ENCODE data around the gene PTPRE.

The PTPRE gene

DNA sequence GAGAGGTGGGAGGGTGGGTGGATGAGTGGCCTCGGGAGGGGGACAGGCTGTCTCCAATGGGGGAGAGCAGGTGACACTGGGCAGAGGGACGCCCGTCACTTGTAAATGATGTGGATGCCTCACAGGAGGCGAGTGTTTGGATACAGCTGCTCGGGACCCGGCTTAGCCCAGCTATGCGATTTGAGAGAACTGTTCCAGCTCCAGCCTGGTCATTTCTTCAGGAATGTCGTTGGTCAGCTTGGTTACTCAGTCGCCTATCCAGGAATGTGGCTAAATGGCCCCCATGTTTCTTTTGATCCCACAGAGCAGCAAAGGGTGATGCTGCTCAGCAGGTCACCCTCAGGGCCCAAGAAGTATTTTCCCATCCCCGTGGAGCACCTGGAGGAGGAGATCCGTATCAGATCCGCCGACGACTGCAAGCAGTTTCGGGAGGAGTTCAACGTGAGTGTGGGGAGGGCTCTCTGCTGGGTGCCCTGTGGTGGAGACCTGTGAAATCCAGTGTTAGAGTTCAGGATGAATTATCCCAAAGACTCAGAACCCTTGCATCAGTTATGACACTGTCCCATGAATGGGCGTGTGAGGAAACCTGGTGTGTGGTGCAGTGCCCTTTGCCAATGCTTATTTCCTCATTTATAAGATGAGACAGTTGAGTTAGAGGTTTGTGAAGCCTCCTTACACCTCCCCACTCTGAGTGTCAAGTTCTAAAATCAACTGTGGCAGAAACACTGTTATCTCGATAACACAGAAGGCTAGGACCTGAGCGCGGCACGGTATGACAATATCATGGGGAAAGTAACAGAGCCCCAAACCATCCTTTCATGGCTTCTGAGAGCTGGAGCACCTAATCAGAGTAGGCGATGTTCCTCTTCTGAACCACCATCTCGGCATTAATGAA lies 142.6 kb downstream of the PTPRE start:
- no peak for DNase-seq

DNA sequence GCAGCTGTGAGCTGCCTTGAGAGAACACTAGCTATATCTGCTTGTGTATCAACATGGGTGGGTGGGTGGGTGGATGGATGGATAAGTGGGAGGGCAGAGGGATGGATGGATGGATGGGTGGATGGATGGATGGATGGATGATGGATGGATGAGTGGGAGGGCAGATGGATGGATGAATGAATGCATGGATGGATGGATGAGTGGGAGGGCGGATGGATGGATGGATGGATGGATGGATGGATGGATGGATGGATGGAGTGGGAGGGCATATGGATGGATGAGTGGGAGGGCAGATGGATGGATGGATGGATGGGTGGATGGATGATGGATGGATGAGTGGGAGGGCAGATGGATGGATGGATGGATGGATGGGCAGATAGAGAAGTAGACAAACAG lies 143.2 kb downstream of the PTPRE start:
- DNase-seq = no peak

DNA sequence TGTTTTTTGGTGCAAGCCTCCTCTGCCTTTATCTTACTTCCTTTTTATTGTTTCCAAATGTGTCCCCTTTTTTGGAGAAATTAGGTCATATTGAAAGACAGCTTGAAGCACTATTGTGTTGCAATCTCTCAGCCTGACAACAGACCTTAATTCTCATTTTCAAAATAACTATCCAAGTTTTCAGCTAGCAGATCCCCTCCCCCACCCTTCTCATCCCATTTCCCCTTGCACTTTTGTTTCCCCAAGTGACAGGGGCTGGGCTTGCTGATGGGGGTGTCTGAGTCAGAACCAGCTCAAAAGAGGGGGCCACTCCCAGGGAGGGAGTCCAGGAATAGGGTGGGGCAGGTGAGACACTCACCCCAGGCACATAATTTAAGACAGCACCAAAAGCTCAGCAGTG lies 144.0 kb downstream of the PTPRE start:
- no peak for DNase-seq

DNA sequence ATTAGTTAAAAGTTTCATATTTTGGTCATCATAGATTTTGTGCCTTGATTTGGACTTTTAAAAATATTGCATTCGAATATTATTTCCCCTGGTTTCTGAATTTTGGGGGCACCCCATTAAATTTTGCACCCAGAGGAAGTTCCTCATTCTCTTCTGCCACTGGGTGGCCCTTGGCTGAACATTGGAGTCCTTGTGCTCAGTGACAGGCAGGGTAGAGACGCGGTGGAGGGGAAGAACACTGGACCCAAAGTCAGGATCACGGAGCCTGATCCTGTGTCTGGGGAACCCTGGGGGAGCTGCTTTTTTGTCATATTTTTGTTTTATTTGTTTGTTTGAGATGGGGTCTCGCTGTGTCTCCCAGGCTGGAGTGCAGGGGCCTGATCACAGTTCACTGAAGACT lies 144.6 kb downstream of the PTPRE start:
- no peak for DNase-seq

DNA sequence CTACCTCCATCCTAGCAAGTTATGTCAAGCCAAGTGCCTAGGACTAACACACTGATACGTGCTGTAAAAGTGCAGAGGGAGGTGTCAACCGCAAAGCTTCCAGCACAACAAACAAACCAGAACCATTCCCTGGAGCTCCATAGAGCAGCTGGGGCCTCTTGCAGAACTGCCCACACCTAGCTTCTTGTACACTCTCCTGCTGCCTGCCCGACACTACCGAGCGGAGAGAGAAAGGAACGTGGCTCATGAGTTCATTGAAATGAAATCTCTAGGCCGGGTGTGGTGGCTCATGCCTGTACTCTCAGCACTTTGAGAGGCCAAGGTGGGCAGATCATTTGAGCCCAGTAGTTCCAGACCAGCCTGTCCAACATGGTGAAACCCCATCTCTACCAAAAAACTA lies 145.8 kb downstream of the PTPRE start:
- no peak for DNase-seq

DNA sequence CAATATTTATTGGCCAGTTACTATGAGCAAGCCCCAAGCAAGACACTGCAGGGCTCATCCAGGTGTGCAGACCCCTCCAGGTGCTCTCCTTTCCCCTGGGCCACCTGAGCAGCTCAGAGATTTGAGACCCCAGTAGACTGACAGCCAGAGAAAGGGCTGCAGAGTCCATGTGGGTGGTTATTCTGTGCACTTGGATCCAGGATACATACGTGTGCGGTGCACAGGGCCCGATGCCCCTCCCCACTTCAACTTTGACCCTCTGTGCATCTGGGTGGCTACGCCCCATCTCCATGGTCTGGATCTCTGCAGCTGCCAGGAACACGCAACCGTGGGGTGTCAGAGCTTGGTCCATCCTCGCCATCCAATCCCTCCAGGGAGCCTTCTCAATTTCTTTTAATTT lies 146.5 kb downstream of the PTPRE start:
- no peak for DNase-seq

DNA sequence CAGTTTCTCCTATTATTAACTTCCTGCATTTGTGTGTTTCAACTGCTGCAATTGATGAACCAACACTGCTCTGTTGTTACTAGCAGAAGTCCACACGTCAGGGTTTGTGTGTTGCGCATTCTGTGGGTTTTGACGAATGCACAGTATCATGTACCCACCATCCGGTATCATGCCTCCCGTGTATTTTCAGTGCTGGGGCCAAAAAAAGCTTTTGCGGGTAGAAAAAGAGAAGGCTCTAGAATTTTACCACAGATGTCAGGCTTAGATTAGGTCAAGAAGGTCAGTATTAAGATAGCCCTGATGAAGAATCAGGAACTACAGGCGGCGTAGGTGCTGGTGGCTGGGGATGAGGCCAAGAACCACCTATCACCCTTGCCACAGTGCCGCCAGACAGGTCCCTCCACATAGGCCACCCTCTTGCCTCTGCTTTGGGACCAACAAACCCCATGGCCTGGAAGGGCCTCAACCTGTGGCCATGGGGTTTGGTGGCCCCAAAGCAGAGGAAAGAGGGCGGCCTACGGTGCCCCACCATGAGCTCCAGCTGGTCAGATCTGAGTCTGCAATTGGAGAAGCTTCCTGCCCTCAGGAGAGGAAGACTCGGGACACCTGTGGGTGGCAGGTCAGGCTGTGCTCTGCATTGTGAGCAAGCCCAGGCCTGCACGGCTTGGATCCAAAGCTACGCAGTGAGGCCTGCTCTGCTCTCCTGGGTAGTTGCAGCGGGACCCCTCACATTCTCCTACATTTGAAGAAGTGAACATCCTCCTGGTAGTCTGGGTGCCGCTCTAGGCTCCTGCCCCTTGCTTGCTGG lies 147.5 kb downstream of the PTPRE start:
- no peak for DNase-seq

DNA sequence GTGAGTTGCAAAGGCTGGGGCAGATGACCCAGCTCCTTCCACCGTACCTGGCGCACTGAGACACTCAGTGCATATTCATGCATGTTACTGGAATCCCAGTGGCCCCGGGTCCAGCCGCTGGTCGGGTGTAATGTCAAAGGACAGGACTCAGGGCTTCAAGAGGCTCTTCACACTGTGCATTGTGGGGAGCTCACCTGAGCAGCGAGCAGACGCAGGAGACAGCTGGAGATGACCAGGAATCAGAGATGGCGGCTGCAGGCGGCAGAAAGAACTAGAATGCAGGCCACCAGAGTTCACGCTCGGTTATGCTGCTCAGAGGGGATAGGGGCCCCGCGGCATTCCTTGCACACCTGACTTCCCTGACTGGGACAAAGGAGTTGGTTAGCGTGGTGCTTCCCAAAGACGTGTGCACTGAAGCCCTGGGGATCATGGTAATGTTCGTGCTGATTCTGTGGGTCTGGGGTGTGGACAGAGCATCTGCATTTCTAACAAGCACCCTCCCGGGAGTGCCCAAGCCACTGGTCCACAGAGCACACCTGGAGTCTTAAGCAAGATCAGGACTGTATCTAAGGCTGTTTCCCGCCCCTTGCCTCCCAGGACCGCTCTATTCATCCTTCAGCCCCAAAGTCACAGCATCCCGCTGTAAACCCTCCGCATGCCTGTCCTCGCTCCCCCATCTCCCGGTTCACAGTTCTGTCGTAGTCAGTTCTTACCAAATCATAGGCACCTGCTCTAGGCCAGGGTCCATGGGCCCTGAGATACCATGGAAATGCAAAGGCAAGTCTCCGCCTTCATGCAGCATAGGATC lies 148.4 kb downstream of the PTPRE start:
- DNase-seq = no peak

DNA sequence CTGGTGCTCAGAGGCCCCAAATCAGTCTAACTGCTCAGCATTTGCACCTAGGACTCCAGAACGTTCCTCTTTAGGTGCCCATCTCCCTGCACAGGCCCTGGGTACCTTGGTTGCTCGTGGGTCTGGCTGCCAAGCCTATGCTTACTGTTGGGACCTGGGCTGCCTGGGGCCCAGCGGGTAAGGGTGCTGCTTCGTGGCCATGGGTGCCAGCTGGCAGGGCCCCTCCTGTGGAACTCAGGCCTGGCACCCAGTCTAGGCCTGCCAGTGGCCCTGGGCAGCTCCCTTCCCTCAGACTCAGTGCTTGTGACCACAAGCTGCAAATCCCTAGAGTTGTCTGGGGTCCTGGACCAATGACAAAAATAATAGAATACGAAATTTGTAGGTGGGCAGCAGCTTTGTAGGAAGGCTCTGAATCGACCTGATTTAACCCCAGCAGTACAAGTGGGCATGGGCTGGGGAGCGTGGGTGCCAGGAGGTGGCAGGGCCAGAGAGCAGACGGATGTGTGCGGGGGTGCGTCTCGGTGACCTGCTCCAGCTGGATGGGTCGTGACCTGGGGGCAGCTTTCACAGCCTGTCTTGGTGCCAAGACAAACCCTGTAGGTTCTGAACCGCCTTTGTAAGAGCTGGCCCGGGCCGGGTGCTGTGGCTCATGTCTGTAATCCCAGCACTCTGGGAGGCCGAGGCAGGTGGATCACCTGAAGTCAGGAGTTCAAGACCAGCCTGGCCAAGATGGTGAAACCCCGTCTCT lies 149.6 kb downstream of the PTPRE start:
- no peak for DNase-seq

DNA sequence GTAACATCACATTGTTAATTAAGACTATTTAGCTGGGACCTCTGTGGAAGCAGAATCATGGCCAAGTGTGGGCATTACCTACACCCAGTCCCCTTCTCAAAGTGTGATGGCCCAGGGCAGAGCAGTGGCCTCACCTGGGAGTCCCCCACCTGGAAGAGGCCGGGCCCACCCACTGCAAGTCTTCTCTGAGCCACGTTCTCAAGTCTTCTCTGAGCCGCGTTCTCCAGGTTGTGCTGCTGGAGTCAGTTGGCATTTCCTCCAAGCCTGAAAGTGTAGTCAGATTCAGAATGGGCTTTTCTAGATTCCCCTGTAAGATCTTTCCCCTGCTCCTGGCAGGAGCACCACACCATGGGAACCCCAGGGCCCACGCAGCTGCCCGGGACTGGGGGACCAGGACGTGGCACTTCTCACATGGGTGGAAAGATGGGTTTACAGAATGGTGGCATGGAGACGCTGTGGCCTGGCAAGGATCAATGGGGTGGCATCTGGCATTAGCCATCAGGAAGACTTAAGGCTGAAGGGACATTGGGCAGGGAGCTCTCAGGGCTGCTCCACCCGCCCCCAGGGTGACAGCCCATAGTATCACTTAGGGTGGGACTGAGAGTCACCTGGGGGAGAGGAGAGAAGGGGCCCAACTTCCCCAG lies 151.3 kb downstream of the PTPRE start:
- no peak for DNase-seq

DNA sequence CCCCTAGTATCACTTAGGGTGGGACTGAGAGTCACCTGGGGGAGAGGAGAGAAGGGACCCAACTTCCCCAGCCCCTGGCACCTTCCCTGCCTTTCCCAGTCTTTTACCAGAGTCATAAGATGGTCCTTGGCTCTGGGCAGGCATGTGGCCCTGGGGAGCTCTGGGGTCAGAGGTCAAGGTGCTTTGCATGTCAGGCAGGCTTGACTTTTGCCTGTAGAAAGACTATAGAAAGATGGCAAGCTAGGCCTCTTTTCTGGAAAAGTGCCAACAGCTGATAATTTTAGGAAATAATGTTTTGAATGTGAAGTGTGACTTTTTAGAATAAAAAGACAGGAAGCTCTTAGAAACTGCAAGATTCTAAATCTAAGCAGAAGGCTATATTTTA lies 151.8 kb downstream of the PTPRE start:
- DNase-seq = no peak

DNA sequence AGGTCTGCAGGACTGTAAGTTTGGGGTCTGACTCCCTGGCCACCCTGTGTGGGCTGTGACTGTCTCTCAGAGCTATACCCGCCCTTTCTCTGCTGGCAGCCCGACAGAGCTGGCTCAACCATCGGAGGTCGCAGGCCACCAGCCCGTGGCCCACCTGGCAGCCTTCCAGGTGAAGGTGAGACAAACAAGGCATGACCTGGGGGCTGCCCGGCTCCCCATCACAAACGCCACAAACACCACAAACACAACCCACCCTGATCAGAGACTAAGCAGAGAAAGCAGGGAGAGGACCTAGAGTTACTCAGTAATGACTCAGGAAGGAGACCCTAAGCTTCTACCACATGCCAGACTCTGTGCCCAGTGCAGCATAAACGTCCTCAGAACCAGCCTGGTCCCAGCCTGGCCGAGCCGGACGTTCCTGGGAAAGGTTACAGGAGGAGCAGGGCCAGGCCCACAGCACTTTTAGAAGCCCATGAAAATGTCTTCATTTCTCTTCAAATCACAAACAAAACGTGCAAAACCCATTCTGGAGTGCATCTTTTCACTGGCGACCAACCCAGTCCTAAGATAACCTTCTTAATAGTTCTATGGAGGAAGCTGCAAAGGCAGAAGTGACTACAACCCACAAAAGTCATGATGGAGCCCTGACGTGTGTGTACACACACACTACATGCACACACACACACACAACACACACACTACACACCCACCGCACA lies 152.5 kb downstream of the PTPRE start:
- no peak for DNase-seq

DNA sequence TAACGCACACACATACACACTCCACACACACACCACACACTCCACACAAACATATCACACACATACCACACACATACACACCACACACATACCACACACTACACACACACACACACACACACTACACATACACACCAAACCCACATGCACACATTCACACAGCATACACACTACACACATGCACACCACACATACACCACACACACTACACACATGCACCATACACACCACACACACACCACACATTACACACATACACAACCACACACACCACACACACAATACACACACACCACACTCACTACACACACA lies 153.0 kb downstream of the PTPRE start:
- DNase-seq = no peak

DNA sequence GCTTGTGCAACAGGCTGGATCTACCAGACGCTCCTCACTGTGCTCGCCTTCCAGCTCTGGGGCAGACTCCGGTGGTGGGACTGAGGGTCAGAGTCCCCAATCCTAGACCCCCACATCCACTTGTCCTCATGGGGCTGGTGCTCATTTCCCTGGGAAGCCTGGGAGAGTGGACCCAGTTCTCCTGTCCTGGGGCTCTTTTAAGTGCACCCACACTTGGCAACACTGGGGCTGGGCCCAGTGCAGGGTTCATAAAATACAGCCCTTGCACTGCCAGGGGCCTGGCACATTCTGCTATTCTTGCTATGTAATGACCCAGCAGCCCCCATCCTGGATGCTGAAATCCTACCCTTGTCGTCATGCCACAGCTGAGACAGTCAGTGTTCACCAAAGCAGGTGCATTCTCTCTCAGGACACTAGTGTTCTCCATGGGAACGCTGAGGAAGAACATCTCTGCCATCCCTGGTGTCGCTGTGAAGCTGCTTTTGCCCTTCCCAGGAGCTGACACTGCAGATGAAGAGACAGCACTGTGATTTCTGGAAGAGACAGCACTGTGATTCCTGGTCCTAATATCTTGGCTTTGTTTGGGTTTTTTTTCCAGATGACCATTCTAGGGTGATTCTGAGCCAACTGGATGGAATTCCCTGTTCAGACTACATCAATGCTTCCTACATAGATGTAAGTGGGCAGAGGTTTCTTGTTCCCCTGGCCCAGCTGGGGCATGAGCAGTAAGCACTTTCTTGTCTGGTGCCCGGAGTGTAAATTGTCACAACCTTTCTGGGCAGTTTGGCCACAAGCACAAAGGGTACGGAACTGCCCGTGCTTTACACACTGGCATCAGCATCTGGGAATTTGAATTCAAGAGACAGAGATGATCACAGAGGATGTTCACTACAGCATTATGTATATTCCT lies 153.7 kb downstream of the PTPRE start:
- DNase-seq = no peak

DNA sequence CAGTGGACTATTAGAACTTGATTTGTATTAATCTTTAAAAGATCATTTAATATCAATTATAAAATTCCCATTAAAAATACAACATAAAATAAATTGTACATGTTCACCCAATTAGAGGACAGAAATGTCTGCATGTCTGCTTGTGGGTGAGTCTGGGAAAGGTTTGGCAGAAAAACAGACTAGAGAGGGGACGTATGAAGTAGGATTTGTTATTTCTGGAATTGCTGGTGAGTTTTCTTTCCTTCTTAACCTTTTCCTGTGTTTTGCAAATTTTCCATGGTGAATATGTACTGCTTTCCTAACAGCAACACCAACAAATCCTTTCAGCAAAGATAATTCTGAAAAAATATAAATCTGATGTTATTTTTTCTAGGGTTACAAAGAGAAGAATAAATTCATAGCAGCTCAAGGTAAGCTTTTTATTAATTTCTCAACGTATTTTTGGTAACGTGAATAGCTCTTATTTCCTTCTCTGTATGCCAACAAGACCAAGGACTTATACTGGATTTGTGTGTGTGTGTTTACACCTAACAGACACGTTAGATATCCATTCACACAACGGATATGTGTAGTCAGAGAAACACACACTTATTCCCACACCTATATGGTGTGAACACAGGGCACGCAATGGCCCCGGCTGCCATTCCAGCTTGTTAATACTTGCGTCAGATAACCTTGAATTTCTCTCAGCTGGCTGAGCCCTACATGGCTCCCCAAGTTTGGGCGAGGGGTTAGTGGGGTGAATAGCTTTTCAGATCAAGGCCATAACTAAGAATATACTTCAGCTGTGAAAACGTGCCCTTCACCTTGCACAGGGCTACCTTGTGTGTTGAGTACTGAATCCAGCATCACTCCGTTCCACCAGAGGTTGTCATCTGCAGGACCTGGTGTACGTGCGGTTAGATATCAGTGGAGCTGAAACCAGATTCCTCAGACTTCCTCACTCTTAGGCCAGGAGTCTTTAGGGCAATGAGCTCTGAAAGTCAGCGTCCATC lies 154.7 kb downstream of the PTPRE start:
- no peak for DNase-seq

DNA sequence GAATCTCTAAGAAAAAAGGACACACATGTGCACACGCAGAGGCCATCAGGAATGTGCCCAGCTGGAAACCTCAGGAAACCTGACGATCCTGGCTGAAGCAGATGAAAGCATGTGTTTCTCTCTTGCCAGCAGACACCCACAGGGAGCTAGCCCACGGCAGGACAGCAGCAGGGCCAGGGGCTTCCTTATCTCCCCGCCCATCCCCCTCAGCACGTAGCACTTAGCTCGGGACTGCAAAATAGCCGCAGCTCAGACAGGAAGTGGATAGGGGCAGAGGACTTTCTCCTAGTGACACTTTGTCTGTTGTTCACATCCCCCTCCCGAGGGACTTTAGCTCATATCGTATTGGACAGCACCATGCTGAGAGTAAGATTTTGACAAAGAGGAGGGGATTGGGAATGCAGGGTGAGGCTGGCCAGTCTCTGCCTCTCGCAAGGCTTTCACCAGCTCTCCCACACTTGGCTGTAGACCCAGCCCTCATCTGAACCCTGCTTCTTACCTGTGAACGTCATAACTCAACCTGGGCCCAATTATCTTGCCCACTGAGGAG lies 155.5 kb downstream of the PTPRE start:
- DNase-seq = no peak

DNA sequence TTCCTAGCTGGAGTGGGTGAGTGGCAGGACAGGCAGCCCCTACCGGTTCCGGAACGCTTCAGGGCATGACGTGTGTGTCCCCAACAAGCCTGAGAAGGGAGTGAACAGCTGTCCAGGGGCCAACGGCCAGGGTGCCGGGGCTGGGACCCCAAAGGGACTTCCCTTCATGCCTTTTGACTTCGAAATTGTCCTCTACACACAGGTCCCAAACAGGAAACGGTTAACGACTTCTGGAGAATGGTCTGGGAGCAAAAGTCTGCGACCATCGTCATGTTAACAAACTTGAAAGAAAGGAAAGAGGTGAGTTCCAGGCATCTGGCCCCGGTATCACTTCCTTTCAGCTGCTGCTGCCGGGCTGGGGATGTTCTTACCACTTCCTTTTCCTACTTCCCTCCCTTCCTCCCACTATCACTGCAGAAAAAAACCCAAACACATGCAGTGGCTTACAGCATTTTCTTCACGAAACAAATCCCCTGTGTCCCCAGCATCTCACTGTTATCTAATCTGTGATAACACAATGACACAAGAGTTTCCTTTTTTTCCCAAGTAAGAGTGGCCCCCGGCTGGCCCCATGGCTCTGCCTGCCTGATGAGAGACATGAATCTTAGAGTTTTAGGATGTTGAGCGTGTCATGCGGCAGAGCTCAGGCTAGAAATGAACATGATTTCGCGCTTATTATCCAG lies 156.1 kb downstream of the PTPRE start:
- peak; percentile 42 to 57 for DNase-seq

DNA sequence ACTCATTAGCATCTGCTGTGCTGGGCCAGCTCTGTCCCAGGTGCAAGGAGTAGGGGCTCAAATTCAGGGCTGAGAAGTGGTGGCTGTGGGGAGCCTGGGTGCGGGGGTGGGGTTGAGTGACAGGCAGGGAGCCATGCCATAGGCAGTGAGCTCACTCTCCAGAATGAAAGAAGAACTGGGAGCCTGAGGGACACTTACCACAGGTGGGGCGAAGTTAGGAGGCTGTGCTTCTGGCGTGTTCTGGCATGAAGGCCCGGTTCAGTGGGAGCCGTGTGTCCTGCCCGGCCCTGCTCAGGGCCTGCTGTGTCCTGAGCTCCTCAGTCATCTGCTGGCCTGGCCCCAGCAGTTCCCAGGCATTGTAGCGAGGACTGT lies 156.8 kb downstream of the PTPRE start:
- DNase-seq = peak in 1 of 2 experiments; percentile 32

All from stimulated activated CD4-positive, alpha-beta T cell treated with anti-CD3 and anti-CD28 coated beads, Interleukin-4, amount 100 ng/mL, for 4 hours (primary cell).